Prostate gland (tissue), 2 donors: Measurements from ENCODE around the gene PPCDC. TPM values are rescaled to one million over a fixed set of nuclear protein-coding genes. Genes with fewer than 3 reads are reported as not detected.

ENCODE experiments used
- DNase-seq: peaks from one replicate; pipeline ENCODE4 v3.0.0-alpha.2; 2019; ENCODE audit warnings: low spot score
- H3K27ac ChIP-seq, 2 donors: fragments of 200-600 bp; sonication (generic); 2 replicates each; pipeline ENCODE4 v1.5.1; 2017 to 2019
- H3K27me3 ChIP-seq: fragments of 200-600 bp; sonication (generic); replicated peaks from 2 replicates; pipeline ENCODE4 v1.5.1; 2019; ENCODE audit not compliant: insufficient read depth
- H3K36me3 ChIP-seq, 2 donors: fragments of 200-600 bp; sonication (generic); 1 replicate in 1 of 2; 2 replicates in 1 of 2; pipeline versions ENCODE4 v1.5.1 to v1.8.1; 2017 to 2019
- H3K4me1 ChIP-seq: fragments of 200-600 bp; sonication (generic); replicated peaks from 2 replicates; pipeline ENCODE4 v1.5.1; 2019
- H3K4me3 ChIP-seq, 2 donors: fragments of 200-600 bp; sonication (generic); 2 replicates each; pipeline ENCODE4 v1.5.1; 2017 to 2019
- H3K9me3 ChIP-seq: fragments of 200-600 bp; sonication (generic); 2 replicates; pipeline ENCODE4 v1.5.1; 2017
- POLR2A ChIP-seq: fragments of 450-650 bp; IDR thresholded peaks from one replicate; pipeline ENCODE4 v1.6.1; 2016; ENCODE audit warnings: antibody characterized with exemption, mild to moderate bottlenecking
- POLR2AphosphoS5 ChIP-seq: sonication (generic); formaldehyde crosslinking; IDR thresholded peaks from one replicate; pipeline ENCODE4 v1.6.1; 2017; ENCODE audit warnings: antibody characterized with exemption
- WGBS: methylation state at CpG from one replicate; pipeline ENCODE4 v1.1.5; 2018; 5-methylcytosine and 5-hydroxymethylcytosine counted together
- intact Hi-C: fragments of 100-400 bp; cut with DNase I; formaldehyde crosslinking; loops from one replicate; pipeline ENCODE4 v1.14.2; 2022
- total RNA-seq, 2 donors: library from RNA; depleted of rRNA; stranded (reverse); fragments of >200 nt; gene quantifications; one replicate each; pipeline ENCODE4 v1.1.0, GENCODE V29; 2016
- TF ChIP-seq, protein P1 (sequence below), 4 experiments: fragments of 200-600 bp in 2 of 4; fragments of 450-650 bp in 2 of 4; sonication (generic) in 2 of 4; IDR thresholded peaks; 1 replicate in 3 of 4; 2 replicates in 1 of 4; pipeline ENCODE4 v1.5.1; 2016 to 2019; ENCODE audit warnings: antibody characterized with exemption in 4 of 4, mild to moderate bottlenecking in 2 of 4, moderate library complexity in 2 of 4

Gene PPCDC
- total RNA-seq, 2 donors from 2014 or later: 19.4 to 22.0 TPM

- Histone ChIP-seq H3K27ac (no peak overlapping the region), H3K27me3 (no peaks in the 10 kb centered on the region), H3K4me3 (no peak overlapping the region), H3K9me3 (no peaks in the 10 kb centered on the region), H3K36me3 (no peaks in the 10 kb centered on the region), H3K4me1 (no peaks in the 10 kb centered on the region)
- DNase-seq: peak; percentile 87
- intact Hi-C loops: loop anchor here (1.0 kb wide), 1 partner anchor 175 kb away; no protein-coding TSS in a partner anchor
- no peak for TF ChIP-seq POLR2A
- TF ChIP-seq POLR2AphosphoS5: peak; percentile 84
- TF ChIP-seq, protein P1, sequence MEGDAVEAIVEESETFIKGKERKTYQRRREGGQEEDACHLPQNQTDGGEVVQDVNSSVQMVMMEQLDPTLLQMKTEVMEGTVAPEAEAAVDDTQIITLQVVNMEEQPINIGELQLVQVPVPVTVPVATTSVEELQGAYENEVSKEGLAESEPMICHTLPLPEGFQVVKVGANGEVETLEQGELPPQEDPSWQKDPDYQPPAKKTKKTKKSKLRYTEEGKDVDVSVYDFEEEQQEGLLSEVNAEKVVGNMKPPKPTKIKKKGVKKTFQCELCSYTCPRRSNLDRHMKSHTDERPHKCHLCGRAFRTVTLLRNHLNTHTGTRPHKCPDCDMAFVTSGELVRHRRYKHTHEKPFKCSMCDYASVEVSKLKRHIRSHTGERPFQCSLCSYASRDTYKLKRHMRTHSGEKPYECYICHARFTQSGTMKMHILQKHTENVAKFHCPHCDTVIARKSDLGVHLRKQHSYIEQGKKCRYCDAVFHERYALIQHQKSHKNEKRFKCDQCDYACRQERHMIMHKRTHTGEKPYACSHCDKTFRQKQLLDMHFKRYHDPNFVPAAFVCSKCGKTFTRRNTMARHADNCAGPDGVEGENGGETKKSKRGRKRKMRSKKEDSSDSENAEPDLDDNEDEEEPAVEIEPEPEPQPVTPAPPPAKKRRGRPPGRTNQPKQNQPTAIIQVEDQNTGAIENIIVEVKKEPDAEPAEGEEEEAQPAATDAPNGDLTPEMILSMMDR (IDR thresholded peaks at IDR 0.05): peak; percentile 95 to 99 (median 98)
- 19% methylated on average over 12 of the region's 12 CpGs for WGBS
These were observed 6.1 kb downstream of the PPCDC start for GRCh38 chr15:75029378-75030022.

DNA sequence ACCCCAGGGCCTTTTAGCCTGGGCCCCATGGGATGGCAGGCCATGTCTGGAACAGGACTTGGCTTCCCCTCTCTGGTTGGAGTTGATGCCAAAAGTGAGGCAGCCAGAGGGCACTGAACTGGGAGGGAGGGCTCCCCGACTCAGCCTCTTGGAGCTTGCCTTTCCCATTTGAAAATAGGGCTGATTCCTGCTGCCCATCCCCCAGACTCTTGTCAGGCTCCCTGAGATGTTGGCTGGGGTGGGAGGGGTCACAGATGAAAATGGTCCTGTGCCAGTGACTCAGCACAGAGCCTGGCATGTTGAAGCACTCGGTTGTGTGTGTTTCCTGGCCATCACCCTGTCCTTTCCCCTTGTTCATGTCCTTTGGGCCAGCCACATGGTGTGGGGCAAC is 6.6 kb downstream of the PPCDC start:
- H3K27ac ChIP-seq: no peak overlapping the region
- H3K9me3 ChIP-seq: no peaks in the 10 kb centered on the region
- TF ChIP-seq, protein P1 (IDR thresholded peaks at IDR 0.05): no peak
- TF ChIP-seq POLR2A: no peak
- no peak for TF ChIP-seq POLR2AphosphoS5
- H3K4me1 ChIP-seq: no peaks in the 10 kb centered on the region
- H3K27me3 ChIP-seq: no peaks in the 10 kb centered on the region
- no peaks in the 10 kb centered on the region for H3K36me3 ChIP-seq
- DNase-seq: no peak
- intact Hi-C loops: no loop called here
- H3K4me3 ChIP-seq: no peak overlapping the region
- 33% methylated on average over 2 of the region's 2 CpGs for WGBS

DNA sequence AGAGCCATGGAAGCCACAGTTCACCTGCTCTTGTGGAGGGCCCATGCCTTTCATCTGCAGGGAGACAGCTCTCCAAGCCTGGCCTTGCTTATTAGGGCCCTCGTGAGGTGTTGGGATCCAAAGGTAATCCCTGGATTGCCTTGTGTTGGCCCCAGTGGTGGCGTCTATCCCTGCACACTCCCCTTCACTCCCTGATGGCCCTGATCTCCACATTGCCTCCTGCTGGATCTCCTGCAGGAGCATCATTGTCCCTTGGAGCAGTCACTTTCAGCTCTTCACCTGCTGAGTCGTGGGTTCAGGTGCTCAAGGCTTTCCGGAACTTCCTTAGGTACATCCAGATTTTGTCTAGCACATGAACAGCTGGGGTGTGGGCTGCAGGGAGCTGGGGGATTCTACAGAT is 7.0 kb downstream of the PPCDC start:
- TF ChIP-seq POLR2A: no peak
- TF ChIP-seq, protein P1 (IDR thresholded peaks at IDR 0.05): no peak
- TF ChIP-seq POLR2AphosphoS5: no peak

GRCh38 chr15:75031848-75032247 is 8.5 kb downstream of the PPCDC start:
- TF ChIP-seq POLR2A (no peak), POLR2AphosphoS5 (no peak)
- TF ChIP-seq, protein P1 (IDR thresholded peaks at IDR 0.05): no peak
- Histone ChIP-seq H3K4me1 (no peaks in the 10 kb centered on the region), H3K27ac (no peak overlapping the region), H3K27me3 (no peaks in the 10 kb centered on the region), H3K9me3 (no peaks in the 10 kb centered on the region), H3K4me3 (no peak overlapping the region), H3K36me3 (no peaks in the 10 kb centered on the region)
- intact Hi-C loops: no loop called here
- DNase-seq: no peak
- 58% methylated on average over 4 of the region's 4 CpGs for WGBS

More for the DNA sequence above, 7.0 kb downstream of the PPCDC start:
- Histone ChIP-seq H3K9me3 (no peaks in the 10 kb centered on the region), H3K27me3 (no peaks in the 10 kb centered on the region), H3K4me1 (no peaks in the 10 kb centered on the region), H3K36me3 (no peaks in the 10 kb centered on the region), H3K4me3 (no peak overlapping the region), H3K27ac (no peak overlapping the region)
- 91% methylated on average over 4 of the region's 4 CpGs for WGBS
- DNase-seq: no peak
- intact Hi-C loops: no loop called here

GRCh38 chr15:75032395-75032794 is 9.0 kb downstream of the PPCDC start:
- no peak overlapping the region for H3K4me3 ChIP-seq
- intact Hi-C loops: no loop called here
- H3K9me3 ChIP-seq: no peaks in the 10 kb centered on the region
- WGBS: 94% methylated on average over 2 of the region's 2 CpGs
- TF ChIP-seq POLR2A: no peak
- TF ChIP-seq POLR2AphosphoS5: no peak
- TF ChIP-seq, protein P1 (IDR thresholded peaks at IDR 0.05): no peak
- H3K4me1 ChIP-seq: no peaks in the 10 kb centered on the region
- no peaks in the 10 kb centered on the region for H3K36me3 ChIP-seq
- DNase-seq: no peak
- no peaks in the 10 kb centered on the region for H3K27me3 ChIP-seq
- H3K27ac ChIP-seq: no peak overlapping the region
